HPDE6-E6E7 (cell line): ENCODE data around the gene EPB41L3.

ENCODE experiments used
- DNase-seq: peaks from one replicate; pipeline ENCODE4 v3.0.0; 2011; ENCODE audit warnings: missing footprints; ENCODE audit errors: extremely low spot score

EPB41L3 gene

GRCh38 chr18:5451871-5452270 is 91.9 kb downstream of the EPB41L3 start:
- no peak for DNase-seq

- no peak for DNase-seq
Measured at GRCh38 chr18:5451150-5451549, 92.6 kb downstream of the EPB41L3 start.

GRCh38 chr18:5449858-5450509 is 93.8 kb downstream of the EPB41L3 start:
- DNase-seq = no peak

- no peak for DNase-seq
Measured at GRCh38 chr18:5447442-5447841, 96.4 kb downstream of the EPB41L3 start.

DNA sequence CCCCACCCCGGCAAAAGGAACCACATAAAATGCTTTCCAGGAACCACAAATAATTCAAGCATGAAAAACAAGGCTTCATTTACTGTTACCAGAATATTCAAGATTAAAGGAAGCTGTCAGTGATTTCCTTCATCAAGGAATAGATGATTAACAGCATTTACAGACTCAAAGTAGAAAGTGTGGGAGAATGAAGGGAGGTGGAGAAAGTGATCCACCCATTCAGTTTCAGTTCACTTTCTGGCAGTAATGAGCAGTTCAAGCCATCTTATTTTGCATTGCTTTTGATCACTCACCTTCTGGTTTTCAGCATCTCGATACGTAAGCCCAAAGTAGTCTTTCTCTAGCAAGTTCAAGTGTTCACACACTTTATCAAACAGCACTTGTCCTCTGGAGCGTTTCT is 99.0 kb downstream of the EPB41L3 start:
- no peak for DNase-seq

- DNase-seq = no peak
Measured at GRCh38 chr18:5444269-5444668, 99.5 kb downstream of the EPB41L3 start.

DNA sequence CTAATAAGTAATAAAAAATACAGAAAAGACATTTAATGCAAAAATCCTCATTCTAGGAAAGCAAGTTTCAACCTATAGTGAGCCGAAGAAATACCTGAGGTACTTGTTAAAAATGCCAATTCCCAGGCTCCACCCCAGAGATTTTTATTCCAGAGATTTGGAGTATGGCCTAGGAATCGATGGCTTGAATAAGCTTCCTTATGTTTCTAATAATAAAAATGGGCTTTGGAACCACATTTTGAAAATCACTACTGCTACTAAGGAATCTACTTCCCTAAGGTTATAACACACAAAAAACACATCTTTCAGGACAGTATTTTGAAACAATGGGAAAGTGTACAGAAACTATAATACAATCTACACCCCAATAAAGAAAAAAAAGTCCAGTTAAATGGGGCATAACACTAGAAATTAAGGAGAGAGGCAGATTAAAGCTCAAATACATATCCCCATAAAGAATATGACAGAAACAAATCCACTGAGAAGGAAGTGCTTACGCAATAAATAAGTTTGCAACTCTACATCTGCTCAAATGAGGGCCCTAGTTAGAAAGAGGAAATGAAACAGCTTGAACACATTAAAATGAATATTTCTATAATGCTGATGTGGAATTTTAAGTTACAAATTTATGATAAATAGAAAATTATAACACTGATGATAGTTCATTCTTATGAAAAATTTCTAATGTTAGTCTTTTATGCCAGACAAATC is 103.7 kb downstream of the EPB41L3 start:
- no peak for DNase-seq

GRCh38 chr18:5434425-5434824 is 109.4 kb downstream of the EPB41L3 start:
- no peak for DNase-seq

GRCh38 chr18:5431836-5432575 is 111.8 kb downstream of the EPB41L3 start:
- no peak for DNase-seq

GRCh38 chr18:5430131-5430530 is 113.7 kb downstream of the EPB41L3 start:
- no peak for DNase-seq

- no peak for DNase-seq
Measured at GRCh38 chr18:5429681-5430080, 114.1 kb downstream of the EPB41L3 start.

GRCh38 chr18:5425721-5426120 is 118.1 kb downstream of the EPB41L3 start:
- DNase-seq = no peak

DNA sequence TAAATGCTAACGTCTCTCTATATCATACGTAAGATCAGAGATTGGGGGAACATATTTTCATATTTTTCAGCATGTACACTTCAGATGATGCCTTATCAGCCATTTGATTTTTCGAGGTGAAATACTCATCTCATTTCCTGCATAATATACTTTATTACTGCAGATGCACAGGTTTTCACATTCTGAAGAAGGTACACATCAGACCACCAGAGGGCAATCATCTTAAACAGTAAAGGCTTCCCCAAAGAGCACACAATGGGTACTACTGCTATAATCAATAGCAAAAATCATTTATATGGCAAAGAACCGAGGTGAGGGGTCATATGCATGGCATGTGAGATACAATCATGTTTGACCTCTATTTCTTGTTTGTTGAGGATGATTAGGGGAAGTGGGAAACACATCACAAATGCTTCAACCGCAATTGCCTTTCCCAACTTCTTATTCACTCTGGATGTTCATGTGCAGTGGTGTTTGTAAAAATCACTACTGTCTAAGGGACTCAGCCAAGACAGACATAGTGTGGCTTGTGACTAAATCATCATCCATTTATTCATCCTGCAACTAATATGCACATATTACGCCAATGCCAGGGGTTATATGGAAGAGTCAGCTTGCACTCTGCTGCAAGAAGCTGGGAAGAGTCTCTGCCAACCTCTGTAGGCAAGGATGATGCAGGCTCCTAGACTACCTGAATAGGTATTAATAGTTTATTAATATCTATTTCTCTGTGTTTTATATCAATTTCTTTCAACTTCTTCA is 118.7 kb downstream of the EPB41L3 start:
- DNase-seq = no peak

GRCh38 chr18:5422626-5423025 is 121.2 kb downstream of the EPB41L3 start:
- DNase-seq = no peak

- DNase-seq = no peak
Measured at GRCh38 chr18:5421981-5422380, 121.8 kb downstream of the EPB41L3 start.

DNA sequence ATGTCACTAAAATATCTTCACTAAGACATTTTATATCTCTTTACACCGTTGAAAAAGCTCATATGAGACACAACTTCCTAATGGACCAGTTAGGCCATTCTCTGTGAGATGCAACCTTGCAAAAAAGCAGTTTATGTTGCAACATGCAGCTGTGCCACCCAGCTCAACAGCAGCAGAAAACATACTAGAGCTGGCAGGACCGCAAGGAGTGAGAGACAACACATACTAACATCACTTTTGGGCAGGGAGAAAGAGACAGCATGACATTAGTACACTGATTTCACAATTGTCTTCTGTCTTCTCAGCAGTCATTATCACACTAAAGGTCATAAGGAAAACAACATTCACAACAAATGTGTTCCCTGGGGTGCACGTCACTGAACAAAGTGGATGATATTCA is 122.9 kb downstream of the EPB41L3 start:
- DNase-seq = no peak

- no peak for DNase-seq
Measured at GRCh38 chr18:5419601-5420000, 124.2 kb downstream of the EPB41L3 start.

- no peak for DNase-seq
Measured at GRCh38 chr18:5419030-5419429, 124.8 kb downstream of the EPB41L3 start.

GRCh38 chr18:5417342-5417741 is 126.5 kb downstream of the EPB41L3 start:
- DNase-seq = no peak

DNA sequence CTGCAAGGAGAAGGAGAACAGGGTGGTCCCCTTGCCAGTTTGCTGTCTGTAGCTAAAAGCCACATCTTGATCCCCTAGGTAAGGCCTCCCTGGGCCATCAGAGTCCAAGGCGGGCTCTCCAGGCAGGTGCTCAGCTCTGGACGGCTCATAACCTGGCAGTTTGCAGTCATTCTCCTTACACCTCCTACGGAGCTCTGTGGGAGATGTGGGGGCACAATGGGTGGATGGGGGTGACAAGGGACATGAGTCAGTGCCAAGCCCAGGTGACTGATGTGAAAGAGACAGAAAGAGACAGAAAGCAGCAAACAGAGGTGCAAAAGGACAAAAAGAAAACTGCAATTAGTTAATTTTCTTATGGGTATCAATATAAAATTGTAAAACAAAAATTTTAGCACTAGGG is 127.7 kb downstream of the EPB41L3 start:
- DNase-seq = no peak

- no peak for DNase-seq
Measured at GRCh38 chr18:5415665-5416064, 128.1 kb downstream of the EPB41L3 start.

DNA sequence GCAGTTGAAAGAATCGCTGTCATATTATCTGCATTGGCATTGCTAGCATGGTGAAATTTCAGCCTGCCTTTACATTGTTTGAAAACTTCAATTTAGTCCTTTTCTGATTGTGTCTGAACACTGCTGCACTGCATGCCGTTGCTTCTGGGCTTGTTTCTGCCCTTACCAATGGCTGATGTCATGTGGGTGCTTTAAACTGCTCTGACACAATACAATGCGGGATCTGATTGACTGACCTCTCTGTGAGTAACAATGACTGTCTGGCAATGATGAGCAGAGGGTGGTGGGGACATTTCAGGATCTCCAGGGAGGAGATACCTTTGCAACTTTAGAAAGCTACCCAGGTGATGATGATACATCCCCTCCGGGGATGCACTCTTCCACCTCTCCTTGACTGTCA is 128.8 kb downstream of the EPB41L3 start:
- DNase-seq = no peak
